ENCODE results near the gene UPK3B. TPM values are rescaled to one million over a fixed set of nuclear protein-coding genes. Genes with fewer than 3 reads are reported as not detected.
"Not testable (repeated sequence)": the region's sequence is repeated elsewhere in the genome, so short reads cannot be mapped to it uniquely, and the experiment has no call there.

The UPK3B gene
- total and polyA plus RNA-seq, 9 of the 15 experiments (the other 6 are each of a cell fraction or from before 2014, with no cell fraction given) = not detected

DNA sequence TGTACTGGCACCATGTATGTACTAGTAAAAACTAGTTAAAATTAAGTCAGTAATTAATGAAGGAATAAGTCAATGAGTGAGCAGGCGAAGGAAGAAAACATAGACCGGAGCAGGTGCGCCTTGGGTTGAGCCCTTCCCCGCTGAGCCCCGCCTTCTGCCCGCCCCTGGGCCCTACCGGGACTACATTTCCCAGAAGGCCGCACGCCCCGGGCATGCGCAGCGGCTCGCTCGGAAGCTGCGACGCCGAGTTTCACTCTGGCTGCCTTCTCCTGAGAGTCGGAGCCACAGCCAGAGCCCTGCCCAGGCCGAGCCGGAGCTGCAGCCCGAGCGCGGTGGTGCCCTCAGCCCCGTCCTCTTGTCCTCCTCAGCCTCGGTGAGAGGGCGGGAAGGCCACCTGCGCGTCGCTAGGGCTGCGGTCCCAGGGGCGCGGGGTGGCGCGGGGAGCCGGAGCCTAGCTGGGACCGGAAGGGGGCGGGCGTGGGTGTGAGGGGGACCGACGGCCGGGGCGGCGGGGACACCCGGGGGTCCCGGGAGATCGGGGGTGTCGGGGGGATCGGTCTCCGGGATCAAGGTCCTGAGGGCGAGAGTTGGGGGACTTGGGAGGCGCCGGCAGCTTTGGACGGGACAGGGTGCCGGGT lies 48.8 kb upstream of the UPK3B start, which contains the start of gene DTX2:
TSS of gene DTX2 (plus strand) at position 246 of the 638 bp plus-strand sequence. CDS start 18,801 bp downstream, outside the sequence.
- BruUV-seq (replicated peaks); DNase-seq (ENCODE audit: extremely low read depth in 1 of 4, low spot score in 3 of 4): not testable (repeated sequence)
- H3K9ac ChIP-seq (ENCODE audit: insufficient read depth in 1 of 2, low read depth in 2 of 2, low read length in 2 of 2) = peak within 1 kb of the TSS in 1 of 2 experiments; percentile 38; a peak in 1 of 4 replicates

More for the DNA sequence above, 48.8 kb upstream of the UPK3B start, which contains the start of gene DTX2:
- H3K36me3 ChIP-seq (ENCODE audit: control insufficient read depth, insufficient read depth, low read length); H4K20me1 ChIP-seq (replicated peaks; ENCODE audit: control insufficient read depth, insufficient read depth, low read length); H3K27me3 ChIP-seq (ENCODE audit: control insufficient read depth in 2 of 2, insufficient read depth in 2 of 2, low read length in 2 of 2); in situ Hi-C loops (cut with MboI); H2AFZ ChIP-seq (ENCODE audit: low read depth, low read length); intact Hi-C loops (cut with micrococcal nuclease); H3K27ac ChIP-seq (ENCODE audit: extremely low read depth, low read depth, low read length); CTCF ChIA-PET (ENCODE audit: low intra/inter-chr PET ratio); H3K79me2 ChIP-seq (ENCODE audit: control insufficient read depth, insufficient read depth, low read length); POLR2A ChIA-PET; H3K9me3 ChIP-seq (replicated peaks; ENCODE audit: control insufficient read depth, insufficient read depth, low read depth, low read length); H3K4me1 ChIP-seq (replicated peaks in 1 of 2; ENCODE audit: control insufficient read depth in 2 of 2, insufficient read depth in 2 of 2, low read length in 2 of 2); H3K9me1 ChIP-seq (ENCODE audit: control insufficient read depth, insufficient read depth, low read length): not testable (repeated sequence)
- WGBS (ENCODE audit: insufficient coverage, low coverage, missing lambda C conversion rate) = 0% methylated on average over 14 of the region's 54 CpGs
- peak; percentile 77 for FAIRE-seq
- peak; percentile 98 for ATAC-seq
- Histone ChIP-seq H3K4me2 (ENCODE audit: insufficient read depth, low read length) (peak within 1 kb of the TSS; percentile 37; the same call in 1 of the 2 replicates), H3K4me3 (peak within 1 kb of the TSS; percentile 50)
- TF ChIP-seq GABPA (tag; conservative IDR thresholded peaks at IDR 0.05; ENCODE audit: low read depth) = peak; percentile 45
- peak; percentile 43; the same call in 1 of the 2 replicates for TF ChIP-seq ZBTB7A (IDR thresholded peaks at IDR 0.05; ENCODE audit: borderline replicate concordance, control insufficient read depth, low read depth, low read length)
- peak; percentile 60 for TF ChIP-seq CTCFL (IDR thresholded peaks at IDR 0.05; ENCODE audit: borderline replicate concordance, insufficient read depth, low read depth, low read length, poor library complexity, severe bottlenecking)
- TF ChIP-seq, protein P1, sequence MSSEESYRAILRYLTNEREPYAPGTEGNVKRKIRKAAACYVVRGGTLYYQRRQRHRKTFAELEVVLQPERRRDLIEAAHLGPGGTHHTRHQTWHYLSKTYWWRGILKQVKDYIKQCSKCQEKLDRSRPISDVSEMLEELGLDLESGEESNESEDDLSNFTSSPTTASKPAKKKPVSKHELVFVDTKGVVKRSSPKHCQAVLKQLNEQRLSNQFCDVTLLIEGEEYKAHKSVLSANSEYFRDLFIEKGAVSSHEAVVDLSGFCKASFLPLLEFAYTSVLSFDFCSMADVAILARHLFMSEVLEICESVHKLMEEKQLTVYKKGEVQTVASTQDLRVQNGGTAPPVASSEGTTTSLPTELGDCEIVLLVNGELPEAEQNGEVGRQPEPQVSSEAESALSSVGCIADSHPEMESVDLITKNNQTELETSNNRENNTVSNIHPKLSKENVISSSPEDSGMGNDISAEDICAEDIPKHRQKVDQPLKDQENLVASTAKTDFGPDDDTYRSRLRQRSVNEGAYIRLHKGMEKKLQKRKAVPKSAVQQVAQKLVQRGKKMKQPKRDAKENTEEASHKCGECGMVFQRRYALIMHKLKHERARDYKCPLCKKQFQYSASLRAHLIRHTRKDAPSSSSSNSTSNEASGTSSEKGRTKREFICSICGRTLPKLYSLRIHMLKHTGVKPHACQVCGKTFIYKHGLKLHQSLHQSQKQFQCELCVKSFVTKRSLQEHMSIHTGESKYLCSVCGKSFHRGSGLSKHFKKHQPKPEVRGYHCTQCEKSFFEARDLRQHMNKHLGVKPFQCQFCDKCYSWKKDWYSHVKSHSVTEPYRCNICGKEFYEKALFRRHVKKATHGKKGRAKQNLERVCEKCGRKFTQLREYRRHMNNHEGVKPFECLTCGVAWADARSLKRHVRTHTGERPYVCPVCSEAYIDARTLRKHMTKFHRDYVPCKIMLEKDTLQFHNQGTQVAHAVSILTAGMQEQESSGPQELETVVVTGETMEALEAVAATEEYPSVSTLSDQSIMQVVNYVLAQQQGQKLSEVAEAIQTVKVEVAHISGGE (CRISPR knock-in tag; IDR thresholded peaks at IDR 0.05) = peak in 1 of 3 experiments; percentile 43; a peak in 2 of 6 replicates
- TF ChIP-seq, protein P2, sequence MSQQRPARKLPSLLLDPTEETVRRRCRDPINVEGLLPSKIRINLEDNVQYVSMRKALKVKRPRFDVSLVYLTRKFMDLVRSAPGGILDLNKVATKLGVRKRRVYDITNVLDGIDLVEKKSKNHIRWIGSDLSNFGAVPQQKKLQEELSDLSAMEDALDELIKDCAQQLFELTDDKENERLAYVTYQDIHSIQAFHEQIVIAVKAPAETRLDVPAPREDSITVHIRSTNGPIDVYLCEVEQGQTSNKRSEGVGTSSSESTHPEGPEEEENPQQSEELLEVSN (IDR thresholded peaks at IDR 0.05; ENCODE audit: borderline replicate concordance in 1 of 2, extremely low read depth in 1 of 2, insufficient read depth in 1 of 2, insufficient read length in 1 of 2, low read depth in 1 of 2, low read length in 1 of 2, poor library complexity in 1 of 2, severe bottlenecking in 1 of 2) = peak in 1 of 2 experiments; percentile 34
- peak; percentile 17; the same call in 1 of the 2 replicates for TF ChIP-seq VEZF1 (CRISPR knock-in tag; IDR thresholded peaks at IDR 0.05)

Measured in K562 (cell line).